ENCODE measurements around the gene TRPM8. TPM values are rescaled to one million over a fixed set of nuclear protein-coding genes. Genes with fewer than 3 reads are reported as not detected.

TRPM8 gene
- total and polyA plus RNA-seq, 2 donors from 2014 or later: 2.5 TPM; not detected in 1

DNA sequence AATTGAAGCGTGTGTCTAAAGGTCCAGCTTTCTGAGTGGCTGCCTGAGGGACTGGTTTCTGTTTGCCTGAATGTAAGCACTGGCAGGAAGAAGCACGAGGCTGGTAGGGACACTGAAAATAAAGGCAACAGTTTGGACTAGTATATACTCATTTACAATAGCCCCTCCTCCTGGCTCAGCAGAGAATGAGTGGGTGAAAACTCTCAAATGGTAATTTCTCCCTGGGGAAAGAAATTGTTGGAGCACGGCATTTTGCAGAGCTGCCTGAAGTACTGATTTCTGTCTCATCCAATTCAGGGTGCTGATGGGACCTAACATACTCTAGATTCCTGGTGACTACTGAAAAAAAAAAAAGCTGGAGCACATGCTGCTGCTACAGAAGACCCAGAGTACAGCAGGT, 116.0 kb downstream of the TRPM8 start:
- H3K27me3 ChIP-seq (ENCODE audit: control insufficient read depth, insufficient read depth, low read length): no peaks in the 10 kb centered on the region
- no peaks in the 10 kb centered on the region for H3K9me3 ChIP-seq (ENCODE audit: control insufficient read depth in 2 of 3, insufficient read depth in 1 of 3, low read length in 3 of 3)
- no peak overlapping the region for H3K4me3 ChIP-seq (ENCODE audit: low read length in 3 of 3)
- TF ChIP-seq, protein P1, sequence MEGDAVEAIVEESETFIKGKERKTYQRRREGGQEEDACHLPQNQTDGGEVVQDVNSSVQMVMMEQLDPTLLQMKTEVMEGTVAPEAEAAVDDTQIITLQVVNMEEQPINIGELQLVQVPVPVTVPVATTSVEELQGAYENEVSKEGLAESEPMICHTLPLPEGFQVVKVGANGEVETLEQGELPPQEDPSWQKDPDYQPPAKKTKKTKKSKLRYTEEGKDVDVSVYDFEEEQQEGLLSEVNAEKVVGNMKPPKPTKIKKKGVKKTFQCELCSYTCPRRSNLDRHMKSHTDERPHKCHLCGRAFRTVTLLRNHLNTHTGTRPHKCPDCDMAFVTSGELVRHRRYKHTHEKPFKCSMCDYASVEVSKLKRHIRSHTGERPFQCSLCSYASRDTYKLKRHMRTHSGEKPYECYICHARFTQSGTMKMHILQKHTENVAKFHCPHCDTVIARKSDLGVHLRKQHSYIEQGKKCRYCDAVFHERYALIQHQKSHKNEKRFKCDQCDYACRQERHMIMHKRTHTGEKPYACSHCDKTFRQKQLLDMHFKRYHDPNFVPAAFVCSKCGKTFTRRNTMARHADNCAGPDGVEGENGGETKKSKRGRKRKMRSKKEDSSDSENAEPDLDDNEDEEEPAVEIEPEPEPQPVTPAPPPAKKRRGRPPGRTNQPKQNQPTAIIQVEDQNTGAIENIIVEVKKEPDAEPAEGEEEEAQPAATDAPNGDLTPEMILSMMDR (IDR thresholded peaks at IDR 0.05; ENCODE audit: borderline replicate concordance, extremely low read depth, insufficient read depth): no peak
- no peak for FAIRE-seq
- no peak overlapping the region for H3K9ac ChIP-seq (ENCODE audit: low read length in 3 of 3)
- no peaks in the 10 kb centered on the region for H3K36me3 ChIP-seq (ENCODE audit: control insufficient read depth in 2 of 3, insufficient read depth in 3 of 3, low read length in 3 of 3)
- no peak overlapping the region for H3K27ac ChIP-seq (ENCODE audit: low read depth in 2 of 2, low read length in 2 of 2)
- intact Hi-C loops (cut with DNase I): no loop called here
- H3K4me1 ChIP-seq (ENCODE audit: control insufficient read depth in 2 of 3, insufficient read depth in 2 of 3, low read depth in 1 of 3, low read length in 3 of 3): no peaks in the 10 kb centered on the region
- no peak for DNase-seq

DNA sequence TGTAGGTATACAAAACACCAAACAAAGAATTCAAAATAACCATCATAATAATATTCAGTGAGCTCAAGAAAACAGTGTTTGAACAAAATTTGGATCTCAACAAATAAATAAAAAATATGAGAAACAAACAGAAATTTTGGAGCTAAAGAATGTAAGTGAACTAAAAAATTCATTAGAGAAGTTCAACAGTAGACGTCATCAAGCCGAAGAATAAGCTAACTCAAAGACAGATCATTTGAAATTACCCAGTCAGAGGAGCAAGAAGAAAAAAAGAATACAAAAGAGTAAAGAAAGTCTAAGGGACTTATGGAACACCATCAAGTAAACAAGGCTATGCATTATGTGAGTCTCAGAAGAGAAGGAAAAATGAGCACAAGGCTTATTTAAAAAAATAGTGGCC, 116.7 kb downstream of the TRPM8 start:
- FAIRE-seq: no peak
- DNase-seq: no peak
- Histone ChIP-seq H3K36me3 (ENCODE audit: control insufficient read depth in 2 of 3, insufficient read depth in 3 of 3, low read length in 3 of 3) (no peaks in the 10 kb centered on the region), H3K9me3 (ENCODE audit: control insufficient read depth in 2 of 3, insufficient read depth in 1 of 3, low read length in 3 of 3) (no peaks in the 10 kb centered on the region), H3K27me3 (ENCODE audit: control insufficient read depth, insufficient read depth, low read length) (no peaks in the 10 kb centered on the region), H3K4me1 (ENCODE audit: control insufficient read depth in 2 of 3, insufficient read depth in 2 of 3, low read depth in 1 of 3, low read length in 3 of 3) (no peaks in the 10 kb centered on the region), H3K4me3 (ENCODE audit: low read length in 3 of 3) (no peak overlapping the region), H3K9ac (ENCODE audit: low read length in 3 of 3) (no peak overlapping the region), H3K27ac (ENCODE audit: low read depth in 2 of 2, low read length in 2 of 2) (no peak overlapping the region)
- TF ChIP-seq, protein P1 (IDR thresholded peaks at IDR 0.05; ENCODE audit: borderline replicate concordance, extremely low read depth, insufficient read depth): no peak
- intact Hi-C loops (cut with DNase I): no loop called here

DNA sequence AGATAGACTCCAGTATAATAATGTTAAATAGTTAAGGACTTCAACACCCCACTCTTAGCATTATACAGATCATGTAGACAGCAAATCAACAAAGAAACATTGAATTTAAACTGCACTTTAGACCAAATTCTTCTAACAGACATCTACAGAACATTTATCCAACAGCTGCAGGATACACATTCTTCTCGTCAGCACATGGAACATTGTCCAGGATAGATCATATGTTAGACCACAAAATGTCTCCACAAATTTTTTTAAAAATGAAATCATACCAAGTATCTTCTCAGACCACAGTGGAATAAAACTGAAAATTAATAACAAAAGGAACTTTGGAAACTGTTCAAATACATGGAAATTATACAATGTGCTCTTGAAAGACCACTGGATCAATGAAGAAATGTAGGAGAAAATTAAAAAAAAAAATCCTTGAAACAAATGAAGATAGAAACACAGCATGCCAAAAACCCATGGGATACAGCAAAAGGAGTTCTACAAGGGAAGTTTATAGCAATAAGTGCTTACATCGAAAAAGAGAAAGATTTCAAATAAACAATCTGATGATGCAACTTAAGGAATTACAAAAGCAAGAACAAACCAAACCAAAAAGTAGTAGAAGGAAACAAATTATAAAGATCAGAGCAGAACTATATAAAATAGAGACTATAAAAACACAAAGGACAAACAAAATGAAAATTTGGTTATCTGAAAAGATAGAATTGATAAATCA, 121.1 kb downstream of the TRPM8 start:
- Histone ChIP-seq H3K4me3 (ENCODE audit: low read length in 3 of 3) (no peak overlapping the region), H3K27ac (ENCODE audit: low read depth in 2 of 2, low read length in 2 of 2) (no peak overlapping the region), H3K27me3 (ENCODE audit: control insufficient read depth, insufficient read depth, low read length) (no peaks in the 10 kb centered on the region), H3K9ac (ENCODE audit: low read length in 3 of 3) (no peak overlapping the region), H3K9me3 (ENCODE audit: control insufficient read depth in 2 of 3, insufficient read depth in 1 of 3, low read length in 3 of 3) (no peaks in the 10 kb centered on the region), H3K36me3 (ENCODE audit: control insufficient read depth in 2 of 3, insufficient read depth in 3 of 3, low read length in 3 of 3) (no peaks in the 10 kb centered on the region), H3K4me1 (ENCODE audit: control insufficient read depth in 2 of 3, insufficient read depth in 2 of 3, low read depth in 1 of 3, low read length in 3 of 3) (no peaks in the 10 kb centered on the region)
- TF ChIP-seq, protein P1 (IDR thresholded peaks at IDR 0.05; ENCODE audit: borderline replicate concordance, extremely low read depth, insufficient read depth): no peak
- DNase-seq (no peak), FAIRE-seq (no peak)
- intact Hi-C loops (cut with DNase I): no loop called here

DNA sequence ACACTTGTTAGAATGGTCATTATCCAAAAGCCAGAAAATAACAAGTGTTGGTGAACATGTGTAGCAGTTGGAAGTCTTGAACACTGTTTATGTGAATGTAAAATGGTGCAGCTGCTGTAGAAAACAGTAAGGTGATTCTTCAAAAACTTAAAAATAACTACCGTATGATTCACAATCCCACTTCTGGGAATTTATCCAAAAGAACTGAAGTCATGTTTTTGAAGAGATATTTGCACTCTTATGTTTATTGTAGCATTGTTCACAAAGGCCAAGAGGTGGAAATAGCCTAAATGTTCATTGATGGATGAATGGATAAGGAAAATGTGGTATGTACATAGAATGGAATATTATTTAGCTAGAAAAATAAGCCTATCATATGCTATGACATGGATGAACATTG, 127.0 kb downstream of the TRPM8 start:
- Histone ChIP-seq H3K27me3 (ENCODE audit: control insufficient read depth, insufficient read depth, low read length) (no peaks in the 10 kb centered on the region), H3K4me1 (ENCODE audit: control insufficient read depth in 2 of 3, insufficient read depth in 2 of 3, low read depth in 1 of 3, low read length in 3 of 3) (no peaks in the 10 kb centered on the region), H3K4me3 (ENCODE audit: low read length in 3 of 3) (no peak overlapping the region), H3K9ac (ENCODE audit: low read length in 3 of 3) (no peak overlapping the region), H3K27ac (ENCODE audit: low read depth in 2 of 2, low read length in 2 of 2) (no peak overlapping the region), H3K36me3 (ENCODE audit: control insufficient read depth in 2 of 3, insufficient read depth in 3 of 3, low read length in 3 of 3) (no peaks in the 10 kb centered on the region), H3K9me3 (ENCODE audit: control insufficient read depth in 2 of 3, insufficient read depth in 1 of 3, low read length in 3 of 3) (no peaks in the 10 kb centered on the region)
- TF ChIP-seq, protein P1 (IDR thresholded peaks at IDR 0.05; ENCODE audit: borderline replicate concordance, extremely low read depth, insufficient read depth): no peak
- no peak for DNase-seq
- no peak for FAIRE-seq
- intact Hi-C loops (cut with DNase I): no loop called here

Data from kidney (tissue), 14 donors.